HG02763 (cell line): ENCODE data around the gene GPR137.
"Not testable (repeated sequence)": the region's sequence is repeated elsewhere in the genome, so short reads cannot be mapped to it uniquely, and the experiment has no call there.

Experiments used
- ATAC-seq: cut with Tn5 transposase; IDR thresholded peaks from one replicate; pipeline ENCODE4 v1.9.1; 2021; ENCODE audit warnings: mild to moderate bottlenecking, moderate library complexity; ENCODE audit not compliant: unreplicated experiment

GPR137 gene

DNA sequence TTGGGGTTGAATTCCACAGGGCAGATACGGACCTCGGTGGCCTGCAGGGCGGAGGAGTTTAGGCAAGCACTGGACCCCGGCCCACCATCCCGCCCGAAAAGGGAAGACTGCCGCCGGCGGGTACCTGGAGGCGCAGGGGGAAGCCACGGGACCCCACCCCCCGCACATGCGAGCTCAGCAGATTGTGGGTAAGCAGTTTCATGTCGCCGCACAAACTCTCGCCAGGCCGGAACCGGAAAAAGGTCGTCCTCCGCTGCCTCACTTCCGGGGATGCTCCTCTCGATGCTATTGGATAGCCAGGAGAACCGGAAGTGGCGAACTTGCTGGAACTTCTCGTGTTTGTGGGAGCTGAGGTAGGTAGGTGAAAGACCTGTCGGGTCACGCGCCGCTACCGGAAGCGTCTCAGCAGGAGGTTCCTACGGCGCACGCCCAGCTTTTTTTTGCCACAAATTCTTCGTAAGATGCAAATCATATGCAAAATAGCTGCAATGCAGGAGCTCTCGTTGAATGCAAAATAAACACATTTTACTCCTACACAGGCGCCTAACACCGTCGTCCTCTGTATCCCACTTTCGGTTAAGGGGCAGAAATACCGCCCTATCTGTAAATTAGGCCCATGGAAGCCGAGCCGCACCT lies 31.8 kb downstream of the GPR137 start, which contains the start of gene TRMT112:
Gene TRMT112, minus strand, starts transcription at position 235 of the 636 bp plus-strand sequence. Its CDS starts 33 bp downstream, at position 202.
- ATAC-seq = peak; percentile 68

DNA sequence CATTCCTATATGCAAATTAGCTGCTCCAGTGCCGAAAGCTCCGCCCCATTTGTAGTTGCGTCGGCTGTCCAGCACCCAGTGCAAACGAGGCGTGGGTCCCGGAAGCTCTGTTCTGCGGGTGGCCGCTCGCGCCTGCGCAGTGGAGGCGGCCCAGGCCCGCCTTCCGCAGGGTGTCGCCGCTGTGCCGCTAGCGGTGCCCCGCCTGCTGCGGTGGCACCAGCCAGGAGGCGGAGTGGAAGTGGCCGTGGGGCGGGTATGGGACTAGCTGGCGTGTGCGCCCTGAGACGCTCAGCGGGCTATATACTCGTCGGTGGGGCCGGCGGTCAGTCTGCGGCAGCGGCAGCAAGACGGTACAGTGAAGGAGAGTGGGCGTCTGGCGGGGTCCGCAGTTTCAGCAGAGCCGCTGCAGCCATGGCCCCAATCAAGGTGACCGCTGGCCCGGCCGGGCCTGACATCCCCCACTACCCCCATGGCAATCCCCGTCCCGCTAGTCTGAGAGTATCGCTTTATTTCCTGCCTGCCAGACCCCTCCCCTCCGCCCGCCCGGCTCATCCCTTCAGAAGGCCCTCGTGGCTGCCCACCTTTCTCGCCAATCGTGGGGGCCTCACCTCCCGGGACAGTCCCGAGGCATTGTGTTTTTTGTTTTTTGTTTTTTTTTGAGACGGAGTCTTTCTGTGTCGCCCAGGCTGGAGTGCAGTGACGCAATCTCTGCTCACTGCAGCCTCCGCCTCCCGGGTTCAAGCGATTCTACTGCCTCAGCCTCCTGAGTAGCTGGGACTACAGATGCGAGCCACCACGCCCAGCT lies 32.5 kb downstream of the GPR137 start, which contains the start of gene PRDX5:
Gene PRDX5, plus strand, starts transcription at position 161 of the 805 bp plus-strand sequence. Its CDS starts 95 bp downstream, at position 256.
- ATAC-seq = peak; percentile 79

DNA sequence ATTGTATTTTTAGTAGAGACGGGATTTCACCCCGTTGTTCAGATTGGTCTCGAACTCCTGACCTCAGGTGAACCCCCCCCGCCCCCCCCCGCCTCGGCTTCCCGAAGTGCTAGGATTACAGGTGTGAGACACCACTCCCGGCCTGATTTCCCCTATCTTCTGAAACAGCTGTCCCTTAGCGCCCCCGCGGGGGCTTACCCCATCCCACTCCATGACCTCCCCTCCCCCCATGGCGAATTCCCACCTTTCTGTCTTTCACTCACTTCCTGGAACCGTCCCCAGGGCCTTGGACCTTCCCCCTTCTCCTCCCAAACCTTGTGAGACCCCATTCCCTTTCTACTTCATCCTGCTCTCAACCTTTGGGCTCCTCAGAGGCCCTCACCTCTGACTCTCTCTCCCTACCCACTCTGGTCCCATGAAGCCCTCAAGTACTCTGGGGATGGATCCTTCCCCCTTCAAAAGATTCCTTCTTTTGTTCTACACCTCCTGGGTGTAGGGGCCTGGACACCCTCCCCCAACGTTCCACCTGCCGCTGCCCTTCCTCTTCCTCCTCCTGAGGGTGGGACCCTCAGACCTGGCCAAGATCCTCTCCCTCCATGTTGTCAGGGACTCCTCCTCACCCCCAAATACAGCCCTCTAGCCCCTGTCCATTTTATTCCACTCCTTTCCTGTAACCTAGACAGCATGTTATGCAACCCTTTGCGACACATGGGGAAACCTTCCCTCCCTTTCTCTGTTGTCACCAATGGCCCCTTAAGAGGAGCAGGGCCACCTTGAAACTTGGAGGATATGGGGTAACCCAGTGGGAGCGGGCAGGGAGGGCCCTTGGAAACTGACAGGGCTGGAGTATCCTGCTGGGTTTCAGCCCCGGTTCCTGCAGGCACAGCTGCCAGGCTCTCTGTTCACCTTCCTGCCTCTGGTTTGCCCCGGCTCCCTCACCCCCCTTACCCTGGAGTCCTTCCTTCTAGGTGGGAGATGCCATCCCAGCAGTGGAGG lies 33.4 kb downstream of the GPR137 start:
- ATAC-seq = no peak

- ATAC-seq = no peak
Measured at GRCh38 chr11:64320556-64320955, 34.9 kb downstream of the GPR137 start.

DNA sequence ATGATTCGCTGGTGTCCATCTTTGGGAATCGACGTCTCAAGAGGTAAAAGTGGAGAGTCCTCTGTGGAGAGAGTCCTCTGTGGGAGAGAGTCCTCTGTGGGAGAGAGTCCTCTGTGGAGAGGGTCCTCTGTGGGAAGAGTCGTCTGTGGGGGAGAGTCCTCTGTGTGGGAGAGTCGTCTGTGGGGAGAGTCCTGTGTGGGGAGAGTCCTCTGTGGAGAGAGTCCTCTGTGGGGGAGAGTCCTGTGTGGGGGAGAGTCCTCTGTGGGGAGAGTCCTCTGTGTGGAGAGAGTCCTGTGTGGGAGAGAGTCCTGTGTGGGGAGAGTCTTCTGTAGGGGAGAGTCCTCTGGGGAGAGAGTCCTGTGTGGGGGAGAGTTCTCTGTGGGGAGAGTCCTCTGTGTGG lies 35.4 kb downstream of the GPR137 start:
- ATAC-seq = no peak

- ATAC-seq = no peak
Measured at GRCh38 chr11:64321533-64321932, 35.9 kb downstream of the GPR137 start.

- ATAC-seq = no peak
Measured at GRCh38 chr11:64322925-64323260, 37.2 kb downstream of the GPR137 start.

GRCh38 chr11:64323373-64323772 lies 37.7 kb downstream of the GPR137 start:
- no peak for ATAC-seq

- not testable (repeated sequence) for ATAC-seq
Measured at GRCh38 chr11:64323984-64324383, 38.3 kb downstream of the GPR137 start.

DNA sequence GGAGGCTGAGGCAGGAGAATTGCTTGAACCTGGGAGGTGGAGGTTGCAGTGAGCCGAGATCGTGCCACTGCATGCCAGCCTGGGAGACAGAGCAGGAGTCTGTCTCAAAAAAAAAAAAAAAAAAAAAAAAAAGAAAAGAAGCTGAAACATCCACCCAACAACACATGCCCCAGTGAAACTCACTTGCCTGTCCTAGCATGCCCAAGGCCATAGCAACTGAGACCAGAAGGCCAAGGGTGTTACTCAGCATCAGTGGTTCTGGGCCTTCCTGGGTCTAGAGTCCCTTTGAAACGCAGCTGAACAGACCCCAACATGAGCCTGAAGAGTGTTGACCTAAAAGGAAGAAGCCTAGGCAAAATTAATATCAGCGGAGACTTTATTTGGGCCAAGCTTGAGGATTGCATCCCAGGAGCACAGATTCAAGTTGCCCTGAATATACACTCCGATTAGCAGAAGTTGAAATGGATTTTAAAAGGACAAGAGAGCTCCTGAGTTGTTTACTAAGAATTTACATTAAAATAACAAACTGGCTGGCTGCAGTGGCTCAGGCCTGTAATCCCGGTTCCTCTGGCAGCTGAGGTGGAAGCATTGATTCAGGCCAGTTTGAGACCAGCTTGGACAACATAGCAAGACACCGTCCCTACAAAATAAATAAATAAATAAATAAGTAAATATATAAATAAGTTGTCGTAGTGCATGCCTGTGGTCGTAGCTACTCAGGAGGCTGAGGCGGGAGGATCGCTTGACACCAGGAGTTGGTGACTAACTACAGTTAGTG lies 39.2 kb downstream of the GPR137 start:
- no peak for ATAC-seq

GRCh38 chr11:64327375-64327774 lies 41.7 kb downstream of the GPR137 start:
- no peak for ATAC-seq

DNA sequence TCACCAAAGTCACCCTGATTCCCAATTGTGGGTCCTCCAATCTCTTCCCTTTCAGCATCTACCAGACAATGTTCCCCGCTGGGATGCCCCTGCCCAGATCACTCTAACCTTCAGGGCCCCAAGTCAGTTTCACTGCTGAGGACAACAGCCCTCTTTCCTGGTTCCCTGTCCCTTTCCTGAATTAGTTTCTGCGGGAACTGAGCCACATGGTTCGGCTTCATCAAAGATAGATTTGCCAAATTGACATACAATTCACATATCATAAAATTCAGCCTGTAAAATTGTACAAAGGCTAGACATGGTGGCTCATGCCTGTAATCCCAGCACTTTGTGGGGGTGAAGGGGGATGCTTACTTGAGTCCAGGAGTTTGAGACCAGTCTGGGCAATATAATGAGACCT lies 42.3 kb downstream of the GPR137 start:
- no peak for ATAC-seq

- ATAC-seq = no peak
Measured at GRCh38 chr11:64330888-64331287, 45.2 kb downstream of the GPR137 start.

GRCh38 chr11:64331569-64332371 lies 46.1 kb downstream of the GPR137 start:
- no peak for ATAC-seq

DNA sequence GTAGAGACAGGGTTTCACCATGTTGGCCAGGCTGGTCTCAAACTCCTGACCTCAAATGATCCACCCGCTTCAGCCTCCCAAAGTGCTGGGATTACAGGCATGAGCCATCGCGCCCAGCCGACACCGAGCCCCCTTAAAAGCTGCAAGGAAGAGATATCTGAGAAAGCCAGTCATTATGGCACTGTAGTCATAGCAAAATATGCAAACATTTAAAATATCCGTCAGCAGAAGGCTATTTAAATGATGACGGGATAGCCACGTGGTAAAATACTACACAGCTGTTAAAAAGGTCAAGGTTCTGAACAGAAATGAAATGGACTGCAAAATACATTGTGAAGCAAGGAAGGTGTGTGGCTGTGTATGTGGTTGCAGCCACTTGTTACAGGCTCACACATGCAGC lies 47.9 kb downstream of the GPR137 start:
- ATAC-seq = no peak

DNA sequence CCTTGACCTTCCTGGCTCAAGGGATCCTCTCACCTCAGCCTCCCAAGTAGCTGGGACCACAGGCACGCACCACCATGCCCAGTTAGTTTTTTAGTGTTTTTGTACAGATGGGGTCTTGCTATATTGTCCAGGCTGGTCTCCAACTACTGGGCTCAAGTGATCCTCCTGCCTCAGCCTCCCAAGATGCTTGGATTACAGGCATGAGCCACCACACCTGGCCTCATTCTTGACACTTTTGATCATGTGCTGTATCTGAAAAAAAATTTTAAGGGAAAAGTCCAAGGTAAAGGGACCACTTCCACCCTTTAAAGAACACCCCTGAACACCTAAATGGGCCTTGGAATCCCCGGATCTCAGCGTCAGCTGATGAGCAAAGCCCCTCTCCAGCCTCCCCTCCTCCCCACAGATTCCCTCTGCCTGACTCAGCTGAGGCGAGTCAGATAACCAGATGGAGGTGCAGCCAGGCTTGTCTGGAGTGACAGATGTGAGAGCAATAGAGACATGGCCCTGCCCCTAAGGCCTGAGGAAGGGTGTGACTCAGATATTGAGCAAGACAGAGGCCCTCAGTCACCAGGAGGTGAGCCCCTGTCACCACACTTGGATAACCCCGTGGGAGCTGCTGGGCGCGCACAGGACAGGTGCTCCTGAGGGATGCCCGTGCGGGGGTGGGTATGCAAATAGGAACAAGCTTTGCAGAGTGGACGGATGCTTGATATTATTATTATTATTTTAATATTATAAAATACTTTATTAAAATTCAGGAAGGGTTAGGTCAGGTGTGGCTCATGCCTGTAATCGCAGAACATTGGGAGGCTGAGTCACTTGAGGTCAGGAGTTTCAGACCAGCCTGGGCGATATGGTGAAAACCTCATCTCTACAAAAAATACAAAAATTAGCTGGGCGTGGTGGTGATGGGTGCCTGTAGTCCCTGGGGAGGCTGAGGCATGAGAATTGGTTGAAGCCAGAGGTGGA lies 49.4 kb downstream of the GPR137 start:
- ATAC-seq = peak; percentile 66

GRCh38 chr11:64337538-64338249 lies 52.0 kb downstream of the GPR137 start:
- ATAC-seq = no peak

GRCh38 chr11:64338716-64339115 lies 53.1 kb downstream of the GPR137 start:
- no peak for ATAC-seq
